Measurements from ENCODE around the gene MRPL37. TPM values are rescaled to one million over a fixed set of nuclear protein-coding genes. Genes with fewer than 3 reads are reported as not detected.
A peak's percentile ranks its signal among the peaks of the same experiment; 100 is the strongest.

MRPL37 gene
- polyA plus RNA-seq, 1 of the 3 experiments (the other 2 are of a cell fraction): 11.3 TPM

DNA sequence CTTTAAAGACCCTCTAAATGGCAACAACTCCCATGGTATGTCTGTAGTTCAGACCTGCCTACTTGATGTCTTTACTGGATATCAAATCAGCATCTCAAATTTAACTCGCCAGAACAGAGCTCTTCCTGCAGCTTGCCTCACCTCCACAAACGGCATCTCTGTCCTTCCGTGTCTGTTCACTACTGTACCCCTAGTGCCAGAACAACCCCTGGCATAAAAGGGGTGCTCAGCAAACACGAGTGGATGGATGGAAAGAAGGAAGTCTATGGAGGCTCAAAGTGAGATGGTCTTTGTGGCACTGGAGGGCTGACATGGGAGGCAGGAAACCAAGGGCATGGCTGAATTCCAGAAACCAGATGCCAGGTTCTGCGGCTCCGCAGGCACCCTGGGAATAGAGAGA, 22.7 kb downstream of the MRPL37 start:
- Histone ChIP-seq H3K36me3 (replicated peaks in 1 of 2; ENCODE audit: control insufficient read depth in 1 of 2, insufficient read depth in 2 of 2, low read length in 1 of 2) (peaks cover 5 to 14% of the 10 kb centered on the region in 2 experiments), H3K27ac (ENCODE audit: low read depth in 2 of 2, low read length in 1 of 2) (peak overlapping the region in 1 of 2 experiments; percentile 95; a peak in 2 of 4 replicates), H3K4me2 (no peak overlapping the region), H2AFZ (ENCODE audit: low read depth) (no peak overlapping the region), H3K9me3 (no peaks in the 10 kb centered on the region), H3K4me1 (ENCODE audit: control insufficient read depth in 1 of 2, insufficient read depth in 2 of 2, low read depth in 1 of 2, low read length in 1 of 2) (peaks cover 4 to 74% of the 10 kb centered on the region in 2 experiments; a peak in 3 of 4 replicates), H3K9me2 (no peaks in the 10 kb centered on the region), H3F3A (replicated peaks; ENCODE audit: insufficient read depth) (peaks cover 10% of the 10 kb centered on the region), H3K9ac (no peak overlapping the region), H3K4me3 (ENCODE audit: low read depth in 2 of 2, low read length in 1 of 2) (no peak overlapping the region), H3K79me2 (ENCODE audit: insufficient read depth) (no peaks in the 10 kb centered on the region), H3K27me3 (ENCODE audit: insufficient read depth) (no peaks in the 10 kb centered on the region), H4K20me1 (ENCODE audit: insufficient read depth) (no peaks in the 10 kb centered on the region)
- WGBS (ENCODE audit: low lambda C conversion rate): 89% methylated on average over 4 of the region's 6 CpGs
- TF ChIP-seq, protein P1, sequence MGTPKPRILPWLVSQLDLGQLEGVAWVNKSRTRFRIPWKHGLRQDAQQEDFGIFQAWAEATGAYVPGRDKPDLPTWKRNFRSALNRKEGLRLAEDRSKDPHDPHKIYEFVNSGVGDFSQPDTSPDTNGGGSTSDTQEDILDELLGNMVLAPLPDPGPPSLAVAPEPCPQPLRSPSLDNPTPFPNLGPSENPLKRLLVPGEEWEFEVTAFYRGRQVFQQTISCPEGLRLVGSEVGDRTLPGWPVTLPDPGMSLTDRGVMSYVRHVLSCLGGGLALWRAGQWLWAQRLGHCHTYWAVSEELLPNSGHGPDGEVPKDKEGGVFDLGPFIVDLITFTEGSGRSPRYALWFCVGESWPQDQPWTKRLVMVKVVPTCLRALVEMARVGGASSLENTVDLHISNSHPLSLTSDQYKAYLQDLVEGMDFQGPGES (IDR thresholded peaks at IDR 0.05; ENCODE audit: low read depth, low read length): no peak
- TF ChIP-seq, protein P2, sequence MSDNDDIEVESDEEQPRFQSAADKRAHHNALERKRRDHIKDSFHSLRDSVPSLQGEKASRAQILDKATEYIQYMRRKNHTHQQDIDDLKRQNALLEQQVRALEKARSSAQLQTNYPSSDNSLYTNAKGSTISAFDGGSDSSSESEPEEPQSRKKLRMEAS (IDR thresholded peaks at IDR 0.05; ENCODE audit: low read depth): no peak
- no peak for TF ChIP-seq FOSL2 (IDR thresholded peaks at IDR 0.05; ENCODE audit: borderline replicate concordance, low read depth)
- no peak for TF ChIP-seq YY1 (IDR thresholded peaks at IDR 0.05; ENCODE audit: low read depth)
- TF ChIP-seq, protein P3, sequence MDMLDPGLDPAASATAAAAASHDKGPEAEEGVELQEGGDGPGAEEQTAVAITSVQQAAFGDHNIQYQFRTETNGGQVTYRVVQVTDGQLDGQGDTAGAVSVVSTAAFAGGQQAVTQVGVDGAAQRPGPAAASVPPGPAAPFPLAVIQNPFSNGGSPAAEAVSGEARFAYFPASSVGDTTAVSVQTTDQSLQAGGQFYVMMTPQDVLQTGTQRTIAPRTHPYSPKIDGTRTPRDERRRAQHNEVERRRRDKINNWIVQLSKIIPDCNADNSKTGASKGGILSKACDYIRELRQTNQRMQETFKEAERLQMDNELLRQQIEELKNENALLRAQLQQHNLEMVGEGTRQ (IDR thresholded peaks at IDR 0.05; ENCODE audit: borderline replicate concordance, low read depth, low read length): no peak
- POLR2A ChIA-PET: no interaction called here
- CTCF ChIA-PET: no interaction called here
- DNase-seq: no peak

DNA sequence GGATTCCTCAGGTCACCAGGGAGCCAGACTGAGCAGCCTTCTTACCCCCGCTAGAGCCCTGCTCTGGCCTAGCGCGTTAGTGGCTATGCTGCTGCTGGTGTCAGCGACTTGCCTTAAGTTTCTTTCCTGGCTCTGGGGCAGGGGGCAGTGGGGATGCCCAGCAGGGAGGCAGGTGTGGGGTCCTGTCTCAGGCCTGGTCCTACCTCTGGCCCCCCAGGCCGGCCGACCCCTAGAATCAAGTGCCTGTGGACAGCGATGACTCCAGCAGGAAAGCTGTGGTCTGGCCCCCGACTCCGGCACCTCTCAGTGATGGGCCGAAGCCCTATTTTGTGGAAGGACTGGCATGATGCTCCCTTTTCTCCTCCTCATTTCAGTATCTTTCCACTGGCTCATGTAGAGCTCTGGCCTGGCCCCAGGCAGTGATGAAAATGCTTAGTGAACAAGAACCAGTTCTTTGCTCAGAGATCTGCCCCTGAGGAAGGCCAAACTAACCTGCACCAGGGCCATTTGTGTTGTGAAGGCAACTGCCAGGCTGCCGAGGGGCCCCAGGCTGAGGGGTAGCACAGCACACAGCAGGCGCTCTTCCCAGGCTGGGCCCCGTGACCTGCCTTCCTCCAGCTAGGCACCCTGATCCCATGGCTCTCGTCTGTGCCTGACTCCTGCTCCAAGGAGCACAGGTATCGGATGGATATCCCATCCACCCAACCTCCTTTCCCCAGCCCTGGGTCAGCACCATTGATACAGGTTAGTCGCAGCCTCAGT, 23.7 kb downstream of the MRPL37 start:
- H2AFZ ChIP-seq (ENCODE audit: low read depth): no peak overlapping the region
- ChIA-PET POLR2A (no interaction called here), CTCF (no interaction called here)
- TF ChIP-seq, protein P4, sequence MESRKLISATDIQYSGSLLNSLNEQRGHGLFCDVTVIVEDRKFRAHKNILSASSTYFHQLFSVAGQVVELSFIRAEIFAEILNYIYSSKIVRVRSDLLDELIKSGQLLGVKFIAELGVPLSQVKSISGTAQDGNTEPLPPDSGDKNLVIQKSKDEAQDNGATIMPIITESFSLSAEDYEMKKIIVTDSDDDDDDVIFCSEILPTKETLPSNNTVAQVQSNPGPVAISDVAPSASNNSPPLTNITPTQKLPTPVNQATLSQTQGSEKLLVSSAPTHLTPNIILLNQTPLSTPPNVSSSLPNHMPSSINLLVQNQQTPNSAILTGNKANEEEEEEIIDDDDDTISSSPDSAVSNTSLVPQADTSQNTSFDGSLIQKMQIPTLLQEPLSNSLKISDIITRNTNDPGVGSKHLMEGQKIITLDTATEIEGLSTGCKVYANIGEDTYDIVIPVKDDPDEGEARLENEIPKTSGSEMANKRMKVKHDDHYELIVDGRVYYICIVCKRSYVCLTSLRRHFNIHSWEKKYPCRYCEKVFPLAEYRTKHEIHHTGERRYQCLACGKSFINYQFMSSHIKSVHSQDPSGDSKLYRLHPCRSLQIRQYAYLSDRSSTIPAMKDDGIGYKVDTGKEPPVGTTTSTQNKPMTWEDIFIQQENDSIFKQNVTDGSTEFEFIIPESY (IDR thresholded peaks at IDR 0.05; ENCODE audit: borderline replicate concordance, low read depth): no peak
- TF ChIP-seq EP300 (IDR thresholded peaks at IDR 0.05; ENCODE audit: borderline replicate concordance in 1 of 2, low read depth in 1 of 2, low read length in 1 of 2): no peak
- TF ChIP-seq GABPA (IDR thresholded peaks at IDR 0.05; ENCODE audit: low read depth): no peak
- no peak for TF ChIP-seq TCF12 (IDR thresholded peaks at IDR 0.05)
- TF ChIP-seq RXRA (IDR thresholded peaks at IDR 0.05; ENCODE audit: borderline replicate concordance, low read depth): no peak
- TF ChIP-seq, protein P2 (IDR thresholded peaks at IDR 0.05; ENCODE audit: low read depth): no peak
- no peak for TF ChIP-seq FOSL2 (IDR thresholded peaks at IDR 0.05; ENCODE audit: borderline replicate concordance, low read depth)
- TF ChIP-seq MEF2A (IDR thresholded peaks at IDR 0.05; ENCODE audit: borderline replicate concordance, low read depth): no peak
- TF ChIP-seq, protein P5, sequence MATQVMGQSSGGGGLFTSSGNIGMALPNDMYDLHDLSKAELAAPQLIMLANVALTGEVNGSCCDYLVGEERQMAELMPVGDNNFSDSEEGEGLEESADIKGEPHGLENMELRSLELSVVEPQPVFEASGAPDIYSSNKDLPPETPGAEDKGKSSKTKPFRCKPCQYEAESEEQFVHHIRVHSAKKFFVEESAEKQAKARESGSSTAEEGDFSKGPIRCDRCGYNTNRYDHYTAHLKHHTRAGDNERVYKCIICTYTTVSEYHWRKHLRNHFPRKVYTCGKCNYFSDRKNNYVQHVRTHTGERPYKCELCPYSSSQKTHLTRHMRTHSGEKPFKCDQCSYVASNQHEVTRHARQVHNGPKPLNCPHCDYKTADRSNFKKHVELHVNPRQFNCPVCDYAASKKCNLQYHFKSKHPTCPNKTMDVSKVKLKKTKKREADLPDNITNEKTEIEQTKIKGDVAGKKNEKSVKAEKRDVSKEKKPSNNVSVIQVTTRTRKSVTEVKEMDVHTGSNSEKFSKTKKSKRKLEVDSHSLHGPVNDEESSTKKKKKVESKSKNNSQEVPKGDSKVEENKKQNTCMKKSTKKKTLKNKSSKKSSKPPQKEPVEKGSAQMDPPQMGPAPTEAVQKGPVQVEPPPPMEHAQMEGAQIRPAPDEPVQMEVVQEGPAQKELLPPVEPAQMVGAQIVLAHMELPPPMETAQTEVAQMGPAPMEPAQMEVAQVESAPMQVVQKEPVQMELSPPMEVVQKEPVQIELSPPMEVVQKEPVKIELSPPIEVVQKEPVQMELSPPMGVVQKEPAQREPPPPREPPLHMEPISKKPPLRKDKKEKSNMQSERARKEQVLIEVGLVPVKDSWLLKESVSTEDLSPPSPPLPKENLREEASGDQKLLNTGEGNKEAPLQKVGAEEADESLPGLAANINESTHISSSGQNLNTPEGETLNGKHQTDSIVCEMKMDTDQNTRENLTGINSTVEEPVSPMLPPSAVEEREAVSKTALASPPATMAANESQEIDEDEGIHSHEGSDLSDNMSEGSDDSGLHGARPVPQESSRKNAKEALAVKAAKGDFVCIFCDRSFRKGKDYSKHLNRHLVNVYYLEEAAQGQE (IDR thresholded peaks at IDR 0.05; ENCODE audit: low read depth, low read length): no peak
- TF ChIP-seq, protein P6, sequence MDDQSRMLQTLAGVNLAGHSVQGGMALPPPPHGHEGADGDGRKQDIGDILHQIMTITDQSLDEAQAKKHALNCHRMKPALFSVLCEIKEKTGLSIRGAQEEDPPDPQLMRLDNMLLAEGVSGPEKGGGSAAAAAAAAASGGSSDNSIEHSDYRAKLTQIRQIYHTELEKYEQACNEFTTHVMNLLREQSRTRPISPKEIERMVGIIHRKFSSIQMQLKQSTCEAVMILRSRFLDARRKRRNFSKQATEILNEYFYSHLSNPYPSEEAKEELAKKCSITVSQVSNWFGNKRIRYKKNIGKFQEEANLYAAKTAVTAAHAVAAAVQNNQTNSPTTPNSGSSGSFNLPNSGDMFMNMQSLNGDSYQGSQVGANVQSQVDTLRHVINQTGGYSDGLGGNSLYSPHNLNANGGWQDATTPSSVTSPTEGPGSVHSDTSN (IDR thresholded peaks at IDR 0.05): no peak
- TF ChIP-seq RFX5 (IDR thresholded peaks at IDR 0.05; ENCODE audit: low read length): no peak
- no peak for TF ChIP-seq SMC3 (IDR thresholded peaks at IDR 0.05; ENCODE audit: low read depth, low read length)
- TF ChIP-seq POLR2AphosphoS5 (IDR thresholded peaks at IDR 0.05; ENCODE audit: low read depth, low read length): no peak

More for the DNA sequence above, 23.7 kb downstream of the MRPL37 start:
- H3K27me3 ChIP-seq (ENCODE audit: insufficient read depth): no peaks in the 10 kb centered on the region
- H3K9ac ChIP-seq: no peak overlapping the region
- H3K79me2 ChIP-seq (ENCODE audit: insufficient read depth): no peaks in the 10 kb centered on the region
- H4K20me1 ChIP-seq (ENCODE audit: insufficient read depth): no peaks in the 10 kb centered on the region
- H3K4me3 ChIP-seq (ENCODE audit: low read depth in 2 of 2, low read length in 1 of 2): no peak overlapping the region
- H3K4me1 ChIP-seq (ENCODE audit: control insufficient read depth in 1 of 2, insufficient read depth in 2 of 2, low read depth in 1 of 2, low read length in 1 of 2): peaks cover 8 to 80% of the 10 kb centered on the region in 2 experiments; a peak in 3 of 4 replicates
- peaks cover 4 to 5% of the 10 kb centered on the region in 2 experiments for H3K36me3 ChIP-seq (replicated peaks in 1 of 2; ENCODE audit: control insufficient read depth in 1 of 2, insufficient read depth in 2 of 2, low read length in 1 of 2)
- peaks cover 6% of the 10 kb centered on the region for H3F3A ChIP-seq (replicated peaks; ENCODE audit: insufficient read depth)
- no peak overlapping the region for H3K4me2 ChIP-seq
- 96% methylated on average over 9 of the region's 16 CpGs for WGBS (ENCODE audit: low lambda C conversion rate)
- DNase-seq: no peak
- H3K27ac ChIP-seq (ENCODE audit: low read depth in 2 of 2, low read length in 1 of 2): peak overlapping the region in 1 of 2 experiments; percentile 95; a peak in 2 of 4 replicates
- no peaks in the 10 kb centered on the region for H3K9me2 ChIP-seq
- H3K9me3 ChIP-seq: no peaks in the 10 kb centered on the region

Measured in SK-N-SH (cell line).